Superior temporal gyrus (tissue), 1 donor: Measurements from ENCODE around the gene MYL6B.

Experiments
- DNase-seq: peaks from one replicate; pipeline ENCODE4 v3.0.0-alpha.2; 2016; ENCODE audit errors: extremely low spot score

Gene MYL6B

GRCh38 chr12:56122637-56123036, 29.8 kb upstream of the MYL6B start:
- no peak for DNase-seq

- DNase-seq, result no peak
Observed at GRCh38 chr12:56124133-56124532, 28.3 kb upstream of the MYL6B start.

- DNase-seq, result peak; percentile 20
Observed at GRCh38 chr12:56126732-56127239, 25.6 kb upstream of the MYL6B start.

- DNase-seq, result no peak
Observed at GRCh38 chr12:56127485-56127887, 24.9 kb upstream of the MYL6B start.

GRCh38 chr12:56127888-56128669, 24.3 kb upstream of the MYL6B start, which contains the start of gene ESYT1:
Gene ESYT1 (plus strand): TSS chr12:56128267. CDS start chr12:56128320, 53 bp downstream.
- peak; percentile 98 for DNase-seq

- peak; percentile 20 for DNase-seq
Observed at GRCh38 chr12:56128670-56129205, 23.6 kb upstream of the MYL6B start.

GRCh38 chr12:56129206-56129941, 23.0 kb upstream of the MYL6B start:
- no peak for DNase-seq

GRCh38 chr12:56129942-56130495, 22.4 kb upstream of the MYL6B start:
- no peak for DNase-seq

GRCh38 chr12:56130876-56131275, 21.5 kb upstream of the MYL6B start:
- no peak for DNase-seq

GRCh38 chr12:56134897-56135296, 17.5 kb upstream of the MYL6B start:
- DNase-seq, result no peak

GRCh38 chr12:56137853-56138571, 14.4 kb upstream of the MYL6B start:
- no peak for DNase-seq

- DNase-seq, result no peak
Observed at GRCh38 chr12:56141946-56142784, 10.2 kb upstream of the MYL6B start.

- DNase-seq, result no peak
Observed at GRCh38 chr12:56143217-56143616, 9.2 kb upstream of the MYL6B start.

GRCh38 chr12:56143870-56144269, 8.5 kb upstream of the MYL6B start:
- DNase-seq, result no peak

GRCh38 chr12:56145217-56145616, 7.2 kb upstream of the MYL6B start:
- no peak for DNase-seq

- DNase-seq, result no peak
Observed at GRCh38 chr12:56146492-56147460, 5.6 kb upstream of the MYL6B start.

GRCh38 chr12:56150563-56150962, 1.8 kb upstream of the MYL6B start:
- DNase-seq, result peak; percentile 33

- no peak for DNase-seq
Observed at GRCh38 chr12:56151672-56152131, 685 bp upstream of the MYL6B start.
